Measurements from ENCODE around the gene CHCHD2.
"Not testable (repeated sequence)": the region's sequence is repeated elsewhere in the genome, so short reads cannot be mapped to it uniquely, and the experiment has no call there.

- TF ChIP-seq, protein P1, sequence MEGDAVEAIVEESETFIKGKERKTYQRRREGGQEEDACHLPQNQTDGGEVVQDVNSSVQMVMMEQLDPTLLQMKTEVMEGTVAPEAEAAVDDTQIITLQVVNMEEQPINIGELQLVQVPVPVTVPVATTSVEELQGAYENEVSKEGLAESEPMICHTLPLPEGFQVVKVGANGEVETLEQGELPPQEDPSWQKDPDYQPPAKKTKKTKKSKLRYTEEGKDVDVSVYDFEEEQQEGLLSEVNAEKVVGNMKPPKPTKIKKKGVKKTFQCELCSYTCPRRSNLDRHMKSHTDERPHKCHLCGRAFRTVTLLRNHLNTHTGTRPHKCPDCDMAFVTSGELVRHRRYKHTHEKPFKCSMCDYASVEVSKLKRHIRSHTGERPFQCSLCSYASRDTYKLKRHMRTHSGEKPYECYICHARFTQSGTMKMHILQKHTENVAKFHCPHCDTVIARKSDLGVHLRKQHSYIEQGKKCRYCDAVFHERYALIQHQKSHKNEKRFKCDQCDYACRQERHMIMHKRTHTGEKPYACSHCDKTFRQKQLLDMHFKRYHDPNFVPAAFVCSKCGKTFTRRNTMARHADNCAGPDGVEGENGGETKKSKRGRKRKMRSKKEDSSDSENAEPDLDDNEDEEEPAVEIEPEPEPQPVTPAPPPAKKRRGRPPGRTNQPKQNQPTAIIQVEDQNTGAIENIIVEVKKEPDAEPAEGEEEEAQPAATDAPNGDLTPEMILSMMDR (IDR thresholded peaks at IDR 0.05) = not testable (repeated sequence)
- TF ChIP-seq POLR2A (IDR thresholded peaks at IDR 0.05) = not testable (repeated sequence)
Observed at GRCh38 chr7:56098187-56099008, 7.9 kb downstream of the CHCHD2 start.
